Measurements from ENCODE around the gene ANXA6.
A peak's percentile ranks its signal among the peaks of the same experiment; 100 is the strongest.

The ANXA6 gene

GRCh38 chr5:151130922-151131891 lies 26.4 kb downstream of the ANXA6 start:
- no peak for DNase-seq (ENCODE audit: low read depth in 3 of 3)

GRCh38 chr5:151130235-151130921 lies 27.2 kb downstream of the ANXA6 start:
- no peak for DNase-seq (ENCODE audit: low read depth in 3 of 3)

DNA sequence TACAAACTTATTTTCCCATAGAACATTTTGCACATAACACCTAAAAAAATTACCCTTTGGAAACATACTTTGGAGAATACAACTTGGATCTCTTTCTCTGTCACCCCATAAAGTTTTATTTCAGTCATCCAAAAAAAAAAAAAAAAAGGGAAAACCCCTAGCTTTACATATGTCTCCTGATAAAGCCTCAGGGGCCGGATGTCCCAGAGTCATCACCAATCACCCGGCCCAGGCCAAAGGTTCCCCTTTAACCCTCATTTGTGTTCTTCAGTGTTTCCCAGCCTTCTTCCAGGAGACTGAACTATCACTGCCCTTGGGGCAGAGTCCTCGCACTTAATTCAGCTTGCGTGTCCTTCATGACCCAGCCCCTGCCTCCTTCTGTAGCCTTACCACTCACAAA lies 28.8 kb downstream of the ANXA6 start:
- no peak for DNase-seq (ENCODE audit: low read depth in 3 of 3)

DNA sequence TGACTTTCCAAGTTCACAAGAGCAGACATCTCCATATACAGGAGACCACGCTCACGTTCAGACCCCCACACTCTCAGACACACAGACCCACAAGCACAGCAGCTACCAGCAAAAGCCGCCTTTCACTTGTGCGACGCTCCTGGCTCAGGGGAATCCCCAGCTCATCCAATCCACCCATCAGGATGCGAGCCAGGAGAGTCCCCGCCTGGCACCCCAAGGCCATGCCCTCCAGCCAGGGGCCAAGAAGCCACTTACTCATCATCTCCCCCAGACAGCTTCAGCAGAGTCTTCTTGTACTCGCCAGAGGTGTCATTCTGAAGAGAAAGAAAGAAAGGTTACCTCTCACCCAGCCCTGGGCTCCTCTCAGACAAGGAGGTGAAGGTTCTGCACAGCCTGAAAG lies 29.7 kb downstream of the ANXA6 start:
- DNase-seq (ENCODE audit: low read depth in 3 of 3) = no peak

- DNase-seq (ENCODE audit: low read depth in 3 of 3) = peak; percentile 40 to 61 (median 46)
Measured at GRCh38 chr5:151126199-151126645, 31.4 kb downstream of the ANXA6 start.

DNA sequence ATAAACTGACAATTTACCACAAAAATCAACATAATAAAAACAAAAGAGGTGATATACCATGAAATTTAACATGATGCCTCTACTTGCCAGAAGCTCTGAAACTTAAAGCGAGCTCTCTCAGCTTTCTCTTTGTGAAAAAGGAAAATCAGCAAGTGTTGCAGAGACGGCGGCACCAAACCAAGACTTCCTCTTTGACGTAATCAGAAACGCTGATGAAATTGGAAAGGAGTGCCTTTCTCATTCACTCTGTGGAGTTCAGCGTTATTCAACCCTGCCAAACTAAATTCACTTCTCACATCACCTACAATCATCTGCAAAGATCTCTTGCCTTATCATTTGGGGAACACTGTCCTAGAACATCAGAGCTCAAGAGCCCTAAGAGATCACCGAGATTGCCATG lies 32.2 kb downstream of the ANXA6 start:
- DNase-seq (ENCODE audit: low read depth in 3 of 3) = no peak

GRCh38 chr5:151123897-151124751 lies 33.5 kb downstream of the ANXA6 start:
- DNase-seq (ENCODE audit: low read depth in 3 of 3) = peak in 1 of 3 experiments; percentile 50

DNA sequence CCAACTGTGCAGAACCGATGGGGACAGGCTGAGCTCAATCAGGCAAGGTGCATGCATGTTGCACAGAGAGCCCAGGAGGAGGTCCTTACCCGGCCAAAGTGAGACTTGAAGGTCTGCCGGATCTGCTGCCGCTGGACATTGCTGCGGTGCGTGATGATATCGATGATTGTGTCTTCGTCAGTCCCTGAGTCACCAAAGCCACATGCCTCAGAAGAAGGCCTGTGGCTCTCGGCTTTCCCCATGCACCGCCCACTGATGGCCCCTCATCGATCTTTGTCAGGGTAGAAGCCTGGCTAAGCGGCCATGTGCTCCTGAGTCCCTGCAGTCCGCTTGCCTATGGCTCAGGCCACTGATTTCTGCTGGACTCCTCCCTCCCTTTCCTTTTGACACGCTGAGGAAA lies 34.8 kb downstream of the ANXA6 start:
- DNase-seq (ENCODE audit: low read depth in 3 of 3) = no peak

DNA sequence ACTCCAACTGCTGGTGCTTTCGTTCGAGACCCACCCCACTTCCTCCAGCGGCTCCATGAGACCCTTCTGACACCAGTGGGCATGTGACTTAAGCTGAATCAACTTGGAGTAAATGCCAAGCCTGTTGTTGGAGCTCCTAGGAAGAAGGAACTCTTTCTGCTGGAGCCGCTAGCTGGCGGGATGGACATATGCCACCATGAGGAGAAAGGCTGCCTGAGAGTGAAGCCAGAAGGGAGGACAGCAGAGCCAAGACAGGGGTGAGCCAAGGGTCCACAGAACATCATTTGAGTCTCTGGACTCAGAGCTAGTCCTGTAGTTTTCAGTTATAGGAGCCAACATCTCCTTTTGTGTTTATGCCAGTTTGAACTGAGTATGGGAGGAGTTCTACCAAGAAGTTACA lies 35.9 kb downstream of the ANXA6 start:
- DNase-seq (ENCODE audit: low read depth in 3 of 3) = no peak

DNA sequence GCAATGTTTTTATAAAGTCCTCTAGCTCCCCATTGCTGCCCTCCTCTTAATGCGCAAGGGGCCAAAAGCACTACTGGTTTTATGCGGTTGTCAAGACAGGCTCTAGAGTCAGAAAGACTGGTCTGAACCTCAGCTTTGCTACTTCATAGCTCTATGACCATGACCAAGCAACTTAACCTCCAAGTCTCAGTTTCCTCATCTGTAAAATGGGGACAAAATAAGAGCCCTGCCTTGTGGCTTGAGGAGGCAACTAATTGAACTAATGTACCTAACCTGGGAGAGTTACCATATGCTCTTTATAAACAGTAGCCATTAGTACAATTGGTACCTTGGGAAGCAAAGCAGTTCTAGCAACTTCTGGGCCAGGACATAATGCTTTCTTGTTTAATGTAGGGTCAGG lies 36.5 kb downstream of the ANXA6 start:
- no peak for DNase-seq (ENCODE audit: low read depth in 3 of 3)

DNA sequence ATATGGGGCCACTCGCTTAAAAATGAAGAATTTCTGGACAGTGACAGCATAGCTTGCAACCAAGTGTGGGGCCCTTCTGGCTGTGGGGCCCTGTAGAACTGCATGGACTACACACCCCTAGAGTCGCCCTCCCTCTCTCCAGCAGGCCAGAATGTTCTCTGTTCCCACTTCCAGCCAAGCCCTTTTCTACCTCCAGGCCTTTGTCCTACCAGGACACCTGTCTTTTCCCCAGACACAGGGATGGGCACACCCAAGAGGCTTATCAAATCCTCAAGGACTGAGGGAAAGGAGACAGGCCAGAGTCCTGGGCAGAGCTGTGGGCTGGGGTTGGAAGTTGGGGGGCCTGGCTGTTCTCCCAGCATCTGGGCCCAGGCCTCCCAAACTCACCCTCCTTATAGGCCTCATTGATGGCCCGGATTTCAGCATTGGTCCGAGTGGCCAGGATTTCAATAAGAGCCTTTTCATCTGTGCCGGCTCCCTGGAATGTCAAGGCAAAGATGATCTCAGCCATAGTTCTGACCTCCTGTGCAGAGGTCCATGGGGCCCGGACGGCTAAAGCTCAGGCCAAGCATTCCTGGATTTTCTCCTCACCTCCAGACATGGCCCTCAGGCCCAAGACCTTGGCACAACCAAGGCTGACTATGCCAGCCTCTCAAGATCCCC lies 38.5 kb downstream of the ANXA6 start:
- DNase-seq (ENCODE audit: low read depth in 3 of 3) = no peak

DNA sequence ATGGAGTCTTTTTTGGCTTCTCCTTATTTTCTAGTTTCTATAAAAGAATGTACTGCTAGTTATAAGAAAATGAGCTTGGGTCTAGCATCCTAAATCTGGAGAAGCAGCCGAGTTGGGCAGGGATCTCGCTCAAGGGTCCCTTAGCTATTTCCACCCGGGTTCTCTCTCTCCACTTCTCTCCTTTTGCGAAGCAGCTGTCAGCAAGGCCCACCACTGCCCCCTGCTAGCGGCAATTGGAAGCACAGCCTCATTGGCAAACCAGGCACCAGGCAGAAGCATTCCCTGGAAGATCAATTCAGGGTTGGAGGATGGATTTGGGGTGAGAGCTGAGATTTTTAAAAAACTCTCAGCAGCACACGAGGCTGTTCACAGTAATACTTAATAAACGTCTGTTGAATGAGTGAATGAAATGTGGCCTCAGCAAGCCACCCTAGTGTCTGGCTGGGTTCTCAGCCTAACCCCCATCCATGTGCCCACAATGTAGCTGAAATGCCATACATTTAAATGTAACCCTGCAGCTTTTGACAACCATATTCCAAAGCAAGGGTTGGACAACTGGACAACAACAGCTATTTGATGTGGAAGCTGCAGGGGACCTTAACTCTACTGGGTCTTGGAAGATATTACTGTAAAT lies 42.2 kb downstream of the ANXA6 start:
- DNase-seq (ENCODE audit: low read depth in 3 of 3) = peak; percentile 53 to 75 (median 61)

DNA sequence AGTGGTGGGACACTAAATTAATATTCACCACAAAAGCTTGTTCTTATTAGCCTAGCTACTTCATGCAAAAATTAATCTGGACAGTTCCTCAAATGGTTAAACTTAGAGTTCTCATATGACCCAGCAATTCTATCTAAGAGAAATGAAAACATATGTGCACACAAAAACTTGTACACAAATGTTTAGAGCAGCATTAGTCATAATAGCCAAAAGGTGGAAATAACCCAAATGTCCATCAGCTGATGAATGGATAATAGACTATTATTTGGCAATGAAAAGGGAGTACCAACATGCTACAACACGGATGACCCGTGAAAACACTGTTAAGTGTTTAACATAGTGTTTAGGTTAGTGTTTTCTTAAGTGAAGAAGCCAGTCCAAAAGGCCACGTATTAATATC lies 43.9 kb downstream of the ANXA6 start:
- DNase-seq (ENCODE audit: low read depth in 3 of 3) = no peak

- no peak for DNase-seq (ENCODE audit: low read depth in 3 of 3)
Measured at GRCh38 chr5:151110992-151111391, 46.6 kb downstream of the ANXA6 start.

DNA sequence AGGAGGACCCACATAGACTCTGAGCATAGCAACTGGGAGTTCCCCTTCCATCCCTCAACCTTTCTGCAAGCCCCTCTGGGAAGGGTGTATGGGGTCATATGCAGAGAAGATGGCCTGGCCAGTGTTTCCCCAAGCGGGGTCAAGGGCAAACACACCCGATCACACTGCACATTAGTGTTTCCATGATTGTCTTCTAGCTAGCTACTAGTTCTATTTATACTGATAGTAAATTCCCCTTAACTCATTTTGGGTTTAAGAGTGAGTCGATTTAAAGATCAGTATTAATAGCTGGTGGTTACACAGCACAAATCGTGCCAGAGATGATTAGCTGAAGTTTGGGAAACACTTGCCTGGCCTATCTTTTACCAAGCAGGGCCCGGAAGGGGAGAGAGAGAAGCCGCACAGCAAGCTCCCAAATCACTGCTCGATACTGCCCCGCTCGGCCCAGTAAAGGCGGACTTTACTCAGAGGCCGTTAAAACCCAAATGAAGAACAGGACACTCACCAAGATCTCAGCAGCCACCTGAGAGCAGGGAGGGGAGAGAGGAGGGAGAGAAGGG lies 47.4 kb downstream of the ANXA6 start:
- no peak for DNase-seq (ENCODE audit: low read depth in 3 of 3)

GRCh38 chr5:151108566-151108965 lies 49.0 kb downstream of the ANXA6 start:
- no peak for DNase-seq (ENCODE audit: low read depth in 3 of 3)

GRCh38 chr5:151107738-151108520 lies 49.6 kb downstream of the ANXA6 start:
- DNase-seq (ENCODE audit: low read depth in 3 of 3) = no peak

DNA sequence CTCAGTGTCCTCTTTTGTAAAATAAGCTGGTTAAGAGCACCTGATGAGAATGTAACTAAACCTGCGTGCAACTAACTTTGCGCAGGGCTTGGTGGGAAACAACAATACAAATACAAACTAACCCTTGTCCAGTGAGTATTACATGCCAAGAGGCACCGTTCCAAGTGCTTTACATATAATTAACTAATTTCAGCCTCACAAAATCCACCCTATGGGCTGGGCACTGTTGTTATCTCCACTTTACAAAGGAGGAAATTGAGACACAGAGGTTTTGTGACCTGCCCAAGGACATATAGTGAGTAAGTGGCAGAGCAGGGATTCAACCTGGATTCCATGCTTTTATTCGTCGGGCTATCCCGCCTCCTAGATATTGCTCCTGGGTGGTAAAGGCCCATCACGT lies 50.5 kb downstream of the ANXA6 start:
- DNase-seq (ENCODE audit: low read depth in 3 of 3) = no peak

- no peak for DNase-seq (ENCODE audit: low read depth in 3 of 3)
Measured at GRCh38 chr5:151106509-151106908, 51.1 kb downstream of the ANXA6 start.

GRCh38 chr5:151106043-151106442 lies 51.5 kb downstream of the ANXA6 start:
- no peak for DNase-seq (ENCODE audit: low read depth in 3 of 3)
